GM12878 (cell line): ENCODE measurements around the gene HOGA1. TPM values are rescaled to one million over a fixed set of nuclear protein-coding genes. Genes with fewer than 3 reads are reported as not detected.

Source experiments
- ATAC-seq: fragments of 200-7000 bp; cut with Tn5 transposase; 3 replicates; pipeline ENCODE4 v1.9.1; 2020; ENCODE audit warnings: mild to moderate bottlenecking, moderate library complexity
- BruUV-seq: library from RNA; stranded (reverse); fragments of 400-500 nt; replicated peaks from 2 replicates; lab custom pipeline; 2021; lab: Mats Ljungman, UMichigan
- CTCF ChIA-PET: fragments of 300-600 bp; sonication (Branson Sonifier 250); formaldehyde crosslinking; extraction: SDS; loops from one replicate; lab custom pipeline; 2021; ENCODE audit warnings: inconsistent platforms; lab: Yijun Ruan, JAX
- POLR2A ChIA-PET: fragments of 350-600 bp; formaldehyde crosslinking; extraction: SDS; loops from one replicate; lab custom pipeline; 2021; ENCODE audit warnings: inconsistent platforms; lab: Charles Lee
- RAD21 ChIA-PET: fragments of 300-600 bp; sonication (Branson Sonifier 250); formaldehyde crosslinking; loops from one replicate; lab custom pipeline; 2023; ENCODE audit warnings: antibody characterized with exemption; ENCODE audit not compliant: unreplicated experiment; lab: Charles Lee
- SMC1A ChIA-PET: fragments of 300-600 bp; sonication (Branson Sonifier 250); formaldehyde crosslinking; loops from one replicate; lab custom pipeline; 2023; ENCODE audit not compliant: unreplicated experiment, uncharacterized antibody; lab: Charles Lee
- DNase-seq: peaks from one replicate; pipeline ENCODE4 v3.0.0-alpha.2; 2011; ENCODE audit warnings: low read depth, low spot score
- FAIRE-seq: peaks from 3 replicates; lab custom pipeline; 2011; peaks lifted over from hg19 to GRCh38; lab: Jason Lieb, UNC
- H2AFZ ChIP-seq: 2 replicates; pipeline ENCODE4 v1.6.0; 2011; ENCODE audit warnings: low read depth, low read length, control low read depth; ENCODE audit not compliant: control insufficient read depth
- H3K27ac ChIP-seq: 2 replicates; pipeline ENCODE4 v1.5.1; 2011; ENCODE audit warnings: control low read depth; ENCODE audit not compliant: control insufficient read depth, insufficient read depth
- H3K27me3 ChIP-seq, 2 experiments: replicated peaks in 1 of 2; 2 replicates each; pipeline versions ENCODE4 v1.6.0 to v1.6.1; 2011; ENCODE audit warnings: low read length in 1 of 2; ENCODE audit not compliant: control insufficient read depth in 2 of 2, insufficient read depth in 2 of 2
- H3K36me3 ChIP-seq, 2 experiments: 2 replicates each; pipeline ENCODE4 v1.5.1; 2011; ENCODE audit warnings: low read length in 1 of 2; ENCODE audit not compliant: control insufficient read depth in 2 of 2, insufficient read depth in 2 of 2
- H3K4me1 ChIP-seq: 2 replicates; pipeline ENCODE4 v1.6.1; 2011; ENCODE audit warnings: mild to moderate bottlenecking, low read length, moderate library complexity, mixed read lengths; ENCODE audit not compliant: control insufficient read depth, insufficient read depth
- H3K4me2 ChIP-seq: 2 replicates; pipeline ENCODE4 v1.6.0; 2011; ENCODE audit warnings: control low read depth; ENCODE audit not compliant: control insufficient read depth, insufficient read depth
- H3K4me3 ChIP-seq: fragments of 200-600 bp; sonication (generic); 2 replicates; pipeline ENCODE4 v1.5.1; 2016
- H3K79me2 ChIP-seq: 2 replicates; pipeline ENCODE4 v1.6.0; 2011; ENCODE audit warnings: low read length; ENCODE audit not compliant: control insufficient read depth, insufficient read depth
- H3K9ac ChIP-seq: 2 replicates; pipeline ENCODE4 v1.8.0; 2011; ENCODE audit warnings: low read length, control low read depth, mixed read lengths; ENCODE audit not compliant: control insufficient read depth, insufficient read depth
- H3K9me3 ChIP-seq: replicated peaks from 3 replicates; pipeline ENCODE4 v1.5.1; 2011; ENCODE audit warnings: mild to moderate bottlenecking, low read length; ENCODE audit not compliant: control insufficient read depth, insufficient read depth
- H4K20me1 ChIP-seq: 2 replicates; pipeline ENCODE4 v1.6.0; 2011; ENCODE audit not compliant: control insufficient read depth, insufficient read depth
- ATF7 ChIP-seq: fragments of 450-650 bp; IDR thresholded peaks from 2 replicates; pipeline ENCODE4 v1.6.1; 2016; ENCODE audit warnings: low read depth, mild to moderate bottlenecking
- CUX1 ChIP-seq: IDR thresholded peaks from 2 replicates; pipeline ENCODE4 v1.6.1; 2012; ENCODE audit warnings: improper control_type of control experiment, low read depth, low read length; ENCODE audit not compliant: insufficient replicate concordance
- PAX5 ChIP-seq: IDR thresholded peaks from 2 replicates; pipeline ENCODE4 v1.6.1; 2011; ENCODE audit warnings: low read depth, low read length, borderline replicate concordance
- SP1 ChIP-seq: IDR thresholded peaks from one replicate; pipeline ENCODE4 v1.6.1; 2011; ENCODE audit warnings: low read depth, low read length
- SRF ChIP-seq, 2 experiments: IDR thresholded peaks; 2 replicates each; pipeline ENCODE4 v1.6.1; 2011; ENCODE audit warnings: low read depth in 2 of 2, low read length in 2 of 2, mild to moderate bottlenecking in 1 of 2, moderate library complexity in 1 of 2
- STAT1 ChIP-seq: fragments of 450-650 bp; conservative IDR thresholded peaks from 2 replicates; pipeline ENCODE4 v1.6.1; 2014; ENCODE audit warnings: antibody characterized with exemption, mild to moderate bottlenecking
- STAT3 ChIP-seq: IDR thresholded peaks from 2 replicates; pipeline ENCODE4 v1.6.1; 2011; ENCODE audit warnings: low read depth, low read length, improper control_type of control experiment
- YBX1 ChIP-seq: fragments of 450-650 bp; IDR thresholded peaks from 2 replicates; pipeline ENCODE4 v1.6.1; 2016; ENCODE audit warnings: antibody characterized with exemption
- ZNF207 ChIP-seq: fragments of 450-650 bp; IDR thresholded peaks from 2 replicates; pipeline ENCODE4 v1.6.1; 2014; ENCODE audit warnings: antibody characterized with exemption, mild to moderate bottlenecking, borderline replicate concordance
- ZNF384 ChIP-seq: IDR thresholded peaks from 2 replicates; pipeline ENCODE4 v1.6.1; 2012; ENCODE audit warnings: low read depth, mild to moderate bottlenecking, low read length, improper control_type of control experiment, borderline replicate concordance
- WGBS: methylation state at CpG from one replicate; pipeline ENCODE4 v1.1.6; 2016; ENCODE audit warnings: low lambda C conversion rate; ENCODE audit not compliant: insufficient replicate concordance, insufficient coverage; ENCODE audit errors: missing lambda C conversion rate; 5-methylcytosine and 5-hydroxymethylcytosine counted together
- in situ Hi-C: fragments of 300-500 bp; cut with MboI; formaldehyde crosslinking; loops from 9 replicates; pipeline ENCODE4 v1.14.3; 2018; ENCODE audit warnings: mixed read lengths
- intact Hi-C: fragments of 100-400 bp; cut with micrococcal nuclease; formaldehyde crosslinking; loops from one replicate; pipeline ENCODE4 v1.14.2; 2022; ENCODE audit not compliant: unreplicated experiment
- polyA plus RNA-seq, 11 experiments: library from polyadenylated mRNA; depleted of rRNA in 4 of 11; unstranded in 6 of 11; stranded (reverse) in 5 of 11; fragments of >200 nt; fragmentation: Nextera tagmentation in 4 of 11; fragmentation: Illumina TruSeq in 1 of 11; extraction: Ambion mirVana in 4 of 11; extraction: Trizol in 1 of 11; gene quantifications; 1 replicate in 1 of 11; 2 replicates in 10 of 11; pipeline versions ENCODE4 v1.2.1 to v1.2.3, GENCODE V29; 2011 to 2016; ENCODE audit warnings: inconsistent platforms in 2 of 11, missing spikeins in 2 of 11, low read depth in 1 of 11
- total RNA-seq, 4 experiments: library from RNA; depleted of rRNA in 3 of 4; stranded (reverse); fragments of >200 nt in 3 of 4; fragmentation: Illumina TruSeq in 1 of 4; extraction: Trizol in 1 of 4; gene quantifications; 2 replicates each; pipeline versions ENCODE4 v1.2.1 to v1.2.3, GENCODE V29; 2013 to 2021

Gene HOGA1
- total and polyA plus RNA-seq, 10 of the 15 experiments (the other 5 are each of a cell fraction or from before 2014, with no cell fraction given) = 0.01 to 0.19 (median 0.06) TPM; not detected in 6

- ATAC-seq (no peak), FAIRE-seq (no peak), DNase-seq (no peak)
- no peaks in the 10 kb centered on the region for H3K36me3 ChIP-seq
- no peak overlapping the region for H3K4me3 ChIP-seq
- no peak overlapping the region for H3K4me2 ChIP-seq
- ChIA-PET SMC1A (interaction anchor here (1.7 kb wide), 1 partner anchor 17 kb away, joined by 5 read pairs; no protein-coding TSS in a partner anchor), CTCF (interaction anchor here (1.6 to 2.7 kb wide), 2 partner anchors 14 to 33 kb away, joined by 3 to 18 read pairs; partner anchors contain the start of gene ANKRD2), RAD21 (no interaction called here), POLR2A (no interaction called here)
- H2AFZ ChIP-seq = no peak overlapping the region
- H3K27me3 ChIP-seq = no peaks in the 10 kb centered on the region; a peak in 1 of 4 replicates
- no peaks in the 10 kb centered on the region for H4K20me1 ChIP-seq
- H3K27ac ChIP-seq = no peak overlapping the region
- WGBS = 40% methylated on average over 4 of the region's 4 CpGs
- TF ChIP-seq STAT1 (no peak), YBX1 (no peak), SRF (IDR thresholded peaks at IDR 0.05; ENCODE audit: low read depth in 2 of 2, low read length in 2 of 2) (no peak), PAX5 (no peak), ZNF207 (no peak), SP1 (no peak), CUX1 (no peak), ATF7 (no peak), STAT3 (no peak), ZNF384 (no peak)
- no peaks in the 10 kb centered on the region for H3K4me1 ChIP-seq
- H3K9ac ChIP-seq = no peak overlapping the region
- intact Hi-C loops (no loop called here), in situ Hi-C loops (no loop called here)
- no peaks in the 10 kb centered on the region for H3K9me3 ChIP-seq
- BruUV-seq = no TSS peak
- no peaks in the 10 kb centered on the region for H3K79me2 ChIP-seq
These were observed 45.4 kb upstream of the HOGA1 start for GRCh38 chr10:97538839-97539238.
